K562 (cell line): ENCODE data around the gene DOK7.

ENCODE experiments used
- CC2D1A ChIP-seq: fragments of 450-650 bp; IDR thresholded peaks from 2 replicates; pipeline ENCODE4 v1.6.1; 2017; ENCODE audit warnings: mild to moderate bottlenecking
- FOS ChIP-seq: IDR thresholded peaks from 3 replicates; pipeline ENCODE4 v1.6.1; 2011; ENCODE audit not compliant: insufficient read length; ENCODE audit errors: extremely low read depth
- JUND ChIP-seq, 2 experiments: IDR thresholded peaks; 2 replicates in 1 of 2; 3 replicates in 1 of 2; pipeline ENCODE4 v1.6.1; 2011; ENCODE audit warnings: borderline replicate concordance in 2 of 2, low read depth in 2 of 2, low read length in 2 of 2, improper control_type of control experiment in 1 of 2, missing biosample characterization in 1 of 2, missing genetic modification characterization in 1 of 2, missing genetic modification reagents in 1 of 2
- MXI1 ChIP-seq: IDR thresholded peaks from 2 replicates; pipeline ENCODE4 v1.6.1; 2011; ENCODE audit warnings: low read depth, mild to moderate bottlenecking, improper control_type of control experiment, low read length
- POLR2A ChIP-seq: fragments of 450-650 bp; conservative IDR thresholded peaks from 2 replicates; pipeline ENCODE4 v1.6.1; 2016
- SNAPC5 ChIP-seq: fragments of 250-450 bp; sonication (Bioruptor Pico); IDR thresholded peaks from 2 replicates; pipeline ENCODE4 v1.8.0; 2021; ENCODE audit warnings: moderate library complexity, mild to moderate bottlenecking, inconsistent platforms
- TAF7 ChIP-seq: fragments of 450-650 bp; IDR thresholded peaks from 2 replicates; pipeline ENCODE4 v1.6.1; 2016; ENCODE audit warnings: missing genetic modification characterization, missing compliant biosample characterization
- ZBTB11 ChIP-seq, 3 experiments: fragments of 200-800 bp in 1 of 3; fragments of 250-450 bp in 1 of 3; fragments of 450-650 bp in 1 of 3; sonication (Bioruptor Pico) in 1 of 3; sonication (Bioruptor generic) in 1 of 3; formaldehyde crosslinking in 1 of 3; IDR thresholded peaks; 2 replicates each; pipeline versions ENCODE4 v1.6.1 to v1.8.0; 2016 to 2022; ENCODE audit warnings: mild to moderate bottlenecking in 2 of 3, missing genetic modification characterization in 2 of 3, missing compliant biosample characterization in 1 of 3, moderate library complexity in 1 of 3

GRCh38 chr4:3476341-3476747, 13.2 kb downstream of the DOK7 start:
- no peak for TF ChIP-seq ZBTB11 (CRISPR knock-in tag; IDR thresholded peaks at IDR 0.05)
- TF ChIP-seq TAF7 (tag): no peak
- TF ChIP-seq FOS: no peak
- TF ChIP-seq POLR2A: no peak
- TF ChIP-seq SNAPC5 (CRISPR knock-in tag): no peak
- no peak for TF ChIP-seq JUND (IDR thresholded peaks at IDR 0.05; ENCODE audit: borderline replicate concordance, low read depth, low read length)
- TF ChIP-seq JUND (tag; IDR thresholded peaks at IDR 0.05; ENCODE audit: borderline replicate concordance, low read depth, low read length): no peak
- no peak for TF ChIP-seq CC2D1A
- TF ChIP-seq MXI1: no peak
